DMS53 treated with DMSO at 0.1 percent for 48 hours (cell line): ENCODE data around the gene ARHGEF10L.

Source experiments
- DNase-seq: peaks from one replicate; lab custom pipeline; 2025; ENCODE audit not compliant: unreplicated experiment; lab: John Stamatoyannopoulos, UW

The ARHGEF10L gene

DNA sequence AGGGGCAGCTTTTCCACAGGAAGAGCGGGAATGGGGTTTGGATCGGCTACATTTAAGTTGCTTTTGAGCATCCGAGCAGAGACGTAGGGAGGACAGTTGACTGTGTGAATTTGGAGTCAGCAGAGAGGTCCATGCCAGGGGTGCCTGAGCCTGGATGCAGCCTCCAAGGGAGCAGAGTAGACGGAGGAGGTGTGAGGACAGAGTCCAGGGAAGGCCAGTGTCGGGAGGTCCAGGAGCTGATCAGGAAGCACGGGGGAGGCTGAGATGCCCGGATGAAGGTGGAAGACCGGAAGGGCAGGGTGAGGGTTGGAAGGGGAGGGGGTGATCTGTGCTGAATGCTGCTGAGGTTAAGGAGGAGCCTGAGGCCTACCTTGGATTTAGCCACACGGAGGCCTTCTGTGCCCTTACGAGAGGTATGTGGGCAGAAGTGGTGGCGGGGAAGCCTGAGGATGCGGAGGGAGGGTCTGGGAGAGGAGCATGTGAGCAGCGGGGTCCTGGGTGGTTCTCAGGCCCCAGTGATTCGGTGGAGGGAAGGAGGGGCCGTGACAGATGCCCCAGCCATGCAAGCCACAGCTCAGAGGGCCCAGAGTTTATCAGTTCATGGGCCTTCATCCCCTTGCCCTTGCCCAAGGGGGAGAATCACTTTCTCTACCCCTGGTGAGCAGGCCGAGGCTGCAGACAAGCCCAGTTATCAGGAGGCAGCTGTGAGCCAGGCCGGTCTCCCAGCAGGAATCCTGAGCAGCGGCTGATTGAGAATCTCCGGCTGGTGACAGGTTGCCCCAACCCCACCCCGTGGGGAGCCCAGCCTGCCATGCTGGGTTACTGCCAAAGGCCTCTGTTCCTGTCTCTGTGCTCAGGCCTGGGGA is 161.7 kb downstream of the ARHGEF10L start:
- no peak for DNase-seq

GRCh38 chr1:17704176-17704575 is 164.7 kb downstream of the ARHGEF10L start:
- DNase-seq, result no peak

- no peak for DNase-seq
Measured at GRCh38 chr1:17706445-17706844, 166.9 kb downstream of the ARHGEF10L start.

GRCh38 chr1:17709981-17710380 is 170.5 kb downstream of the ARHGEF10L start:
- no peak for DNase-seq

DNA sequence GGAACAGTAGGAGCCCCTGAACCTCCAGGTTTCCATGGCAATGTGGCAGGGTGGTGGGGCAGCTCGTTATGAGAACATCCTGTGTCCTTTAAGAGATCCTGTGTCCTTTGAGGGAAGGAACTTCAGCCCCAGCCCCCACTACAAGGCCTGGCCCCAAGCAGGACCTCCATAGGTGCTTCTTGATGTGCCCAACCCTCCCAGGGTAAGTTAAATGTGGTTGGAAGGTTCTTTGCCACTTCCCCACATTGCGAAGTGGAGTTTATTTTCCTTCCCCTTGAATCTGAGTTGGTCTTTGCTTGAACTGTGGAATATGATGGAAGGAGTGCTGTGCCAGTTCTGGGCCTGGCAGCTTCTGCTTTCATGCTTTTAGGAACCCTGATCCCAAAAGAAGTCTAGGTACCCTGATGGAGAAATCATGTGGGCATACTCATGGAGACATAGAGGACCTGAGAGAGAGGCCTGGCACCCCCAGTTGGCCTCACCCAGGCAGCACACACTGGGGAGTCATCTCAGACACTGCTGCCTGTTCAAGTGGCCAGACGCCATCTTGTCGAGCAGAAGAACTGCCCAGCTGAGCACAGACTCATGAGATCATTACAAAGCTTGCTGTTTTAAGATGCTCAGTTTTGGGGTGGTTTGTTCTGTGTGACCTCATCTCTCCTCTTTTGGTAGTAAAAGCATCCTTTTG is 171.5 kb downstream of the ARHGEF10L start:
- no peak for DNase-seq

DNA sequence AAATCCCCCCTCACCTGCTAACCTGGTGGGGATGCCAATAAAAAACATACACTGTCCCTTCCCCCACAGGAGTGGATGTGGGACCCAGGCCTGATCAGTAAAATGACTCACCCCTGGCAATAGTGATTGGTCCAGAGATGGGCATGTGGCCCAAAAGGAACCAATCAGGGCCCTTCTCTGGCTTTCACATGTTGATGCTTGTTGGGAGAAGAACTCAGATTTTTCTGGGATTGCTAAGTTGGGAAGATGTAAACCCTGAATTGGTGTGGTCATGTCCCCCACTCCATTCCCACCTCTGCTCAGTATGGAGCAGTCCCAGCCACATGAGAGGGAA is 172.0 kb downstream of the ARHGEF10L start:
- no peak for DNase-seq

DNA sequence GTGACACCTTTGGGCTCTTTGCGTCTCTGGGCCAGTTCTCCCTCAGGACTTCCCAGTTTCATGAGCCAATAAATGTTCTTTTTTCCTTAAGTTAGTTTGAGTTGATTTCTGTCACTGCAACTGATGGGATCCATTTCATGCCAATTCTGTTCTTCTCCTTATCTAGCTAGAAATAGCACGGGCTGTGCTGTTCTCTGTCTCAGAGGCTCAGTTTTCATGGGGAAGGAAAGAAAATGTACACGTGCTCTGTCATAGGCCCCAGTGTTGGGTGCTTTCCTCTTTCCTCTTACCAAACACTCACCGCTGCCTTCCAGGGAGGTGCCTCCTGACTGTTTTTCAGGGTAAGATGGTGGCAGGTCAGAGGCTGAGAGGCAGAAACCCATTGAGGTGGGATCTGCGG is 172.4 kb downstream of the ARHGEF10L start:
- no peak for DNase-seq

DNA sequence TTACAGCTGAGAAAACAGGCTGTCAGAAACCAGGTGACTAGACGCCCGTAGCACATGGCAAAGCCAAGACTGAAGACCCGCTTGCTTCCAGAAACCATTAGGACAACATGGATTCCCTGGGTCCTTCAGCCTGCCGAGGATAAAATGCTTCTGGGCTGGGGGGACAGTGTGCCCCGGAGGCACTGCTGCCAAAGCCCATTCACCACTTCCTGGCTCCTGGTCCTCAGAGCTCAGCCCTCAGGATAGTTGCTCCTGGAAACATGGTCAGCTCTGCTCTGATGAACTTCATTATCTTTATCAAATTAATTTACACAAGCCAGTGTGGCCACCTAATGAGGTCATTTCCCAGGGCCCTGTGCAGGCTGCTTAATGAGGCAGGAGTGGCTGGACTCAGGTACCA is 174.5 kb downstream of the ARHGEF10L start:
- DNase-seq, result no peak

DNA sequence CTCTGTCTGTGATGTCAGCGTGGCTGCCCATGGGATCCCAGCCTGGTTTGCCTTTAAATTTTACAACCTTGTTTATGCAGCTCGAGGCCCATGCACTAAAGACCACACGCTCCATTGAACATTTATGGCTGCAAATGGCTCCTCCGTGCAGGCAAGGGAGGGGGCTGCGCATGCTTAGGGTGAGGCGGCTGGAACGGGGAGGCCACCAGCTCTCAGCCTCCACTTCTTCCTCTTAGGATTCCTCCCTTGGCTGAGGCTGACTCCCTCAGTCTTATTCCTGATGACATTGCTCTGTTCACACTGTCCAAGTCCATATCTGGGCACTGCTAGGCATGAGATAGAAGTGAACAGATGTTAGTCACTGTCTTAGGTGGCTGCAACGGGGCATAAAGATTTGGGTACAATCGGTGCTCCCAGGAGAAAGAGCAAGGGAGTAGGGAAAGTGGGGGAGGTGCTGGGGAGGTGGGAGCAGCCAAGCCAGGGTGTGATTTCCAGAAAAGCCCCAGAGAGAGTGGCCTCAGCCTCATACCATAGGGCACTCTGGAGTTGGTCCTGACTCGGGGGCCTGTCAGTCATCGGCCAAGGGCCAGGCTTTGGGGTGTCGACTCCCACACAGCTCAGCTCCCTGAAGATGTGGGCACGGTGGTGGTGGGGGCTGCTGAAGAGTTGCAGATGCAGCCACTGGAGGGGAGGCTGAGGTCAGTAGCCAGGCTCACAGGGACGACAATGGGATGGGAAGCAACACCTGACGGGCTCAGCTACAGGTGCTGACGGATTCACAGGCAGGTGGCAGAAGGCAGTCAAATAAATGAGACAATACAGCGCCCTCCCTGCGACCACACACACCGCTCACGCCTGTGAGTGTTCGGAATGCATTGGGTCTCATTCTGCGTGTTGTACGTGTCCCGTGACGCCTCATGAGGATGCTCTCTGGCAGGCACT is 178.4 kb downstream of the ARHGEF10L start:
- DNase-seq, result no peak

GRCh38 chr1:17719874-17720273 is 180.4 kb downstream of the ARHGEF10L start:
- no peak for DNase-seq

DNA sequence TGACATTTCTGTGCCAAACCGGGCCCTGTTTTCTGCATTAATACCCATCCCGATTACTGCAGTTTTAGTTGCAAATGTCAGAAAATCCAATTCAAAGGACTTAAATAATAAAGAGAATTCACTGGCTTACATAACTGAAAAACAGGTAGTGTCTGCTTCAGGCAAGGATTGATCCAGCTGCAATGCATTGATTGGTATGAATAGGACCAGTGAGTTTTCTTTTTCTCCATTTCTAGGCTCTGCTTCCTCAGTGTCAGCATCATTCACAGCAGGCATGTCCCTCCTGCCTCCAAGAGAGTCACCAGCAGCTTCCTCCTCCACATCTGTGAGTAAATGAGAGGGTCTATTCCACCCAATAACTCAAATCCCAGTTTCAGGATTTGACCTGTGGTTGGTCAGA is 181.9 kb downstream of the ARHGEF10L start:
- no peak for DNase-seq

DNA sequence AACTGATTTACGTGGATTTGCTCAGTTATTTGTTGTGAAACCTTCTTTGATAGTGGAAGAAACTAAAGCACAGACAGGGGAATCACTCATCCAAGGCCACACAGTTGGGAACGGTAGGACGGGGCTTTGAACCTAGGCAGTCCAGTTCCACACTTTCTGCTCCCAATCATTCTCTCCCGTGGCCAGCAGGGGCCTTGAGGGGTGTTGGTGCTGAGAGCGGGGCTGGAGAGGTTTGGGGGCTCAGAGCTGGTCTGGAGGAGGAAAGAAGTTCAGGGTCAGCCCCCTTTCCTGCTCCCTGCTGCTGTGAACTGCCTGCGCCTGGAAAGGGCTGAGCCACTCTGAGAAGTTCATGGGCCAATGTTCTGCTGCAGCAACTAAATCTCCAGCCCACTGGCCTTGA is 184.2 kb downstream of the ARHGEF10L start:
- DNase-seq, result no peak

DNA sequence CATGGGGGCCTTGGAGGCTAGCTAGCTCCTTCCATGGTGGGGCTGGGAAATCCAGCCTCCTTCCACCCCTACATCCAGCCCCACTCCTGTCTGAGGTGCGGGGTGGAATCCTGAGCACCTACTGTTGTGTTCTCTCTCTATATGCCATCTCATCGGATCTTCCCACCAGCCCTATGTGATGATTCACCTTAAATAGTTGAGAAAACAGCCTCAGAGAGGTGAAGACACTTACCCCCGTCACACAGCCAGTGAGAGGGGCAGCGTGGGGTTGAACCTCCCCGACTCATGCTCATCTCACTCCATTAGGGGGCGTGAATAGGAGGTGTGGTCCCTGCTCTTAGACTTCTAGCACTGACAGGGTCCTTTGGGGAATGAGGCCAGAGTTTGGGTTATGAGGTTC is 184.7 kb downstream of the ARHGEF10L start:
- DNase-seq, result no peak

GRCh38 chr1:17725084-17725719 is 185.7 kb downstream of the ARHGEF10L start:
- DNase-seq, result no peak

- DNase-seq, result no peak
Measured at GRCh38 chr1:17725811-17726582, 186.5 kb downstream of the ARHGEF10L start.

- DNase-seq, result no peak
Measured at GRCh38 chr1:17728123-17728712, 188.7 kb downstream of the ARHGEF10L start.

DNA sequence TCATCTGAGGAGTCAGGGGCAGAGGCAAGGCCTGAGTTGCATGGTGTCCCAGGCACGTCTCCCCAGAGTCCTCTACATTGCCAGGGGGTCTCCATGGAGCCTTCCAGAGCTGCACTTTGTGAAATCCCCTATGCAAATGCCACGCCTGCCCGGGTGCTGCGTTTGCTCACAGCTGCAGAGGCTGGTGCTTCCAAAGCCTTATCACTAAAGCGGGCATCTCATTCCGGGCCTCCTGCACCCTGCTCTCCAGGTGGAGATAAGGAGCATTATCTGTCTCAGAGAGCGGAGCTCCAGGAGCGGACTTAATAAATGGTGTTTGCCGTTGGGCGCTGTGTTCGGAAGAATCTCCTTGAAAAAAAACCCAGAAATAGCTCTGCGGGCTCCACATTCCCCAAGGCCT is 189.8 kb downstream of the ARHGEF10L start:
- DNase-seq, result no peak

DNA sequence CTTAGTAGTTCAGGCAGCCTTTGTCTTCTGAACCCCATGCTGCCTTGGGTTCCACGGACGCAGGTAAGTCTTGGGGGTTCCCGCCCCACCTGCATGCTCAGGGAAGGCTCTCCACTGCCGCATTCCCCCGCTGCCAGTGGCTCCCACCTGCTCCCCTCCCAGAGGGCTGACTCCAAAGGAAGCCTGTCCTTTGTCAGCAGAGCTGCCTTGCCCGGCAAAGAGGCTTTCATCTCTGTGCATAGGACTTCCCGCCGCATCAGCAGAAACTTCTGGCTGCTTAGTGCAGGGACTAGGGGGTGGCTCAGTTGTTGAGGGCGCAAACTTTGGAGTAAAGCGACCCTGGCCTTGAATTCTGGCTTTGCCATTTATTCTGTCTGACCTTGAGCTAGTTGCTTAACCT is 190.4 kb downstream of the ARHGEF10L start:
- no peak for DNase-seq

DNA sequence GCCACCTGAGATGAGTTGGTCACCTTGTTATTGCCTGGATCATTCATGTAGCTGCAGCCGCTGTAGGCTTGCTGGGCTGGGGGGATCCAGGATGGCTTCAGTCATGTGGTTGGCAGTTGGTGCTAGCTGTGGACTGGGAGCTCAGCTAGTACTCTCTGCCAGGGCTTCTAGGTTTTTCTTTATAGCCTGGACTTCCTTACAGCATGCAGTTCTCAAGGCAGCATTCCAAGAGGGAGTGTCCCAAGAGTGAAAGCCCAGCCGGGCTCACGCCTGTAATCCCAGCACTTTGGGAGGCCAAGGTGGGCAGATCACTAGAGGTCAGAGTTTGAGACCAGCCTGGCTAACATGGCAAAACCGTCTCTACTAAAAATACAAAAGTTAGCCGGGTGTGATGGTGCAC is 192.0 kb downstream of the ARHGEF10L start:
- DNase-seq, result no peak

- no peak for DNase-seq
Measured at GRCh38 chr1:17732475-17732874, 193.0 kb downstream of the ARHGEF10L start.
